ENCODE data around the gene SCN8A.

The SCN8A gene

DNA sequence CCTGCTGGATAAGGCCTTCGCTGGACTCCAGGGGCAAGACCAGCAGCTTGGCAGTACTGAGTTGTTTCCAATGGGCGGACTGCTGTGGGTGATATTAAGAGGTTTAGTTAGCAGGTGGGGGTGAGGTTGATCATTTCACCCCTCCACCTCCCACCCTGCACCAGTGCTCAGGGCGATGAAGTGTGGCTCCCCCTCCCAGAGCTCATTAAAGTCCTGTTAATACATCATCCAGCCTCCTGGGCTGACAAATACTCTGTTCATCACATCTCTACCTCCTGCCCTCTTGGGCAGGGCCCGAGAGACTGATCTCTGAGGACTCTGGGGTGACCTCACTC, 259.9 kb downstream of the SCN8A start:
- no peak for DNase-seq (ENCODE audit: low read depth in 3 of 3)

DNA sequence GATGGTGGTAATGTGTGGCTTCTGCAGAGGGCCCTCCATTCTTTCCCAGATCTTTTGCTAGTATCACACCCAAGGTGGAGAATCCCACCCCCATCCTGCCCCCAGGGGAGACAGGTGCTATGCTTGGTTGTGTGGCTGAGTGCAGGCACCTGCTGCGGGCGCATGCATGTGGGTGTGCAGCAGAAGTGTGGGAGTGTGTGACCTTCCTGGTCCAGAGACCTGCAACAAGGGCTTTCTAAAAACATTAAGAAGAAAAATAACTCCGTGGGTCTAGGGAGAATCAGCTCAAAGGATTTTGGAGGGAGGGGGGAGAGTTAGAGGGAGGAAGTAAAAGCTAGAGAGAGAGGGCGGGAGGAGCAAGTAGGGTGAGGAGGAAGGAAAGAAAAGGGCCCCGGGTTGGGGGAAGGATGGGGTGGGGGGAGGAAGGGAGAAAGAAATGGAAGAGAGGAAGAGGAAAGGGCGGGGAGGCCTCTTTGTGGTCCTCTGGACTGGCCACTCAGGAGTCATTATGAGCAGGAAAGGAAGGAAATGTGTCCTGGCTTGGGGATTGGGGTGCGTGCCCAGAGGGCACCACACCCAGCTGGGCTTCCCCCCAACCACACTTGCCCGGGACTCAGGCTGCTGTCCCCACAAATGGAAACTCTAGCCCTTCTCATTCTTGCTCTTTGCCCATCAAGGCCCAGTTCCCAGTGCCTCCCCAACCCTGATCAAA, 260.5 kb downstream of the SCN8A start:
- DNase-seq (ENCODE audit: low read depth in 3 of 3), result no peak

GRCh38 chr12:51852404-51853137, 261.5 kb downstream of the SCN8A start:
- DNase-seq (ENCODE audit: low read depth in 3 of 3), result no peak

- DNase-seq (ENCODE audit: low read depth in 3 of 3), result no peak
Observed at GRCh38 chr12:51855586-51856428, 264.8 kb downstream of the SCN8A start.

GRCh38 chr12:51860986-51861385, 270.0 kb downstream of the SCN8A start:
- no peak for DNase-seq (ENCODE audit: low read depth in 3 of 3)
